Keratinocyte (primary cell): ENCODE results near the gene ADAMTS17.

Experiments used
- EZH2 ChIP-seq: IDR thresholded peaks from one replicate; pipeline ENCODE4 v1.6.1; 2012; ENCODE audit warnings: inconsistent platforms, mild to moderate bottlenecking, low read length, moderate library complexity
- TF ChIP-seq, protein P1 (sequence below), 3 experiments: IDR thresholded peaks in 1 of 3; conservative IDR thresholded peaks in 1 of 3; optimal IDR thresholded peaks in 1 of 3; 2 replicates in 2 of 3; 3 replicates in 1 of 3; pipeline versions ENCODE3 to v1.5.1; 2011; ENCODE audit warnings: low read length in 3 of 3, mild to moderate bottlenecking in 3 of 3, moderate library complexity in 2 of 3, control low read depth in 1 of 3, inconsistent platforms in 1 of 3; ENCODE audit not compliant: insufficient read depth in 2 of 3; ENCODE audit errors: extremely low read depth in 1 of 3

DNA sequence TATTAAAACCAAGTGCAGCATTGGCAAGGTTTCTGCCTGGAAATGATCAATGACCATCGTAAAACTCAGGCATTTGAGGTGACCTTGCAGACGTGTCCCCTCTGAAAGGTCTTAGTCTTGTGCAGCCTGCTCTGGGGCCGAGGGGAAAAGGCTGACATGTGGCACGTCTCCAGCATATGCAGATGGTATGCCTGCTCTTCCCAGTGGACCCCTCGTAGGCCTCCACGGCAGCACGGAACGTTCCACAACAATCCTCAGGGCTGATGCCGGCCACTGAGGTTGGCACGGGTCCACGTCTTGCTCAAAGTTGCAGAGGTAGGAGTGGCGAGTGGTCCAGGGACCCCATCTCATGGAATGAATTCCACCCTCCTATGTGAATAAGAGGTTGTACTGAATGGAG lies 361.0 kb downstream of the ADAMTS17 start:
- no peak for TF ChIP-seq EZH2
- TF ChIP-seq, protein P1, sequence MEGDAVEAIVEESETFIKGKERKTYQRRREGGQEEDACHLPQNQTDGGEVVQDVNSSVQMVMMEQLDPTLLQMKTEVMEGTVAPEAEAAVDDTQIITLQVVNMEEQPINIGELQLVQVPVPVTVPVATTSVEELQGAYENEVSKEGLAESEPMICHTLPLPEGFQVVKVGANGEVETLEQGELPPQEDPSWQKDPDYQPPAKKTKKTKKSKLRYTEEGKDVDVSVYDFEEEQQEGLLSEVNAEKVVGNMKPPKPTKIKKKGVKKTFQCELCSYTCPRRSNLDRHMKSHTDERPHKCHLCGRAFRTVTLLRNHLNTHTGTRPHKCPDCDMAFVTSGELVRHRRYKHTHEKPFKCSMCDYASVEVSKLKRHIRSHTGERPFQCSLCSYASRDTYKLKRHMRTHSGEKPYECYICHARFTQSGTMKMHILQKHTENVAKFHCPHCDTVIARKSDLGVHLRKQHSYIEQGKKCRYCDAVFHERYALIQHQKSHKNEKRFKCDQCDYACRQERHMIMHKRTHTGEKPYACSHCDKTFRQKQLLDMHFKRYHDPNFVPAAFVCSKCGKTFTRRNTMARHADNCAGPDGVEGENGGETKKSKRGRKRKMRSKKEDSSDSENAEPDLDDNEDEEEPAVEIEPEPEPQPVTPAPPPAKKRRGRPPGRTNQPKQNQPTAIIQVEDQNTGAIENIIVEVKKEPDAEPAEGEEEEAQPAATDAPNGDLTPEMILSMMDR (optimal IDR thresholded peaks at IDR 0.05 in 1 of 3, IDR thresholded peaks at IDR 0.05 in 1 of 3, conservative IDR thresholded peaks at IDR 0.05 in 1 of 3; ENCODE audit: extremely low read depth in 1 of 3, insufficient read depth in 2 of 3, low read length in 3 of 3), result no peak
